Kidney (tissue), 14 donors: ENCODE measurements around the gene MAPKAP1. TPM values are rescaled to one million over a fixed set of nuclear protein-coding genes. Genes with fewer than 3 reads are reported as not detected.

Experiments
- DNase-seq, 5 donors: peaks; one replicate each; pipeline ENCODE4 v3.0.0-alpha.2; 2013 to 2020
- FAIRE-seq: peaks from 2 replicates; lab custom pipeline; 2012; peaks lifted over from hg19 to GRCh38; lab: Jason Lieb, UNC
- H3K27ac ChIP-seq, 2 donors: one replicate each; pipeline ENCODE4 v1.7.0; 2013; ENCODE audit warnings: low read depth in 2 of 2, low read length in 2 of 2, inconsistent platforms in 1 of 2
- H3K27me3 ChIP-seq: one replicate; pipeline ENCODE4 v1.7.1; 2013; ENCODE audit warnings: low read length, inconsistent platforms; ENCODE audit not compliant: control insufficient read depth, insufficient read depth
- H3K36me3 ChIP-seq, 3 donors: one replicate each; pipeline versions ENCODE4 v1.7.0 to v1.7.1; 2013; ENCODE audit warnings: low read length in 3 of 3, control low read depth in 1 of 3, inconsistent platforms in 1 of 3; ENCODE audit not compliant: insufficient read depth in 3 of 3, control insufficient read depth in 2 of 3
- H3K4me1 ChIP-seq, 3 donors: one replicate each; pipeline versions ENCODE4 v1.7.0 to v1.7.1; 2013; ENCODE audit warnings: low read length in 3 of 3, inconsistent platforms in 1 of 3, low read depth in 1 of 3; ENCODE audit not compliant: control insufficient read depth in 2 of 3, insufficient read depth in 2 of 3
- H3K4me3 ChIP-seq, 3 donors: one replicate each; pipeline versions ENCODE4 v1.7.0 to v1.8.1; 2013; ENCODE audit warnings: low read length in 3 of 3, control low read depth in 1 of 3, inconsistent platforms in 1 of 3
- H3K9ac ChIP-seq, 3 donors: one replicate each; pipeline versions ENCODE4 v1.7.0 to v1.7.1; 2013; ENCODE audit warnings: low read length in 3 of 3, control low read depth in 1 of 3, inconsistent platforms in 1 of 3
- H3K9me3 ChIP-seq, 3 donors: one replicate each; pipeline versions ENCODE4 v1.7.0 to v1.7.1; 2013; ENCODE audit warnings: low read length in 3 of 3, control low read depth in 1 of 3, inconsistent platforms in 1 of 3; ENCODE audit not compliant: control insufficient read depth in 2 of 3, insufficient read depth in 1 of 3
- intact Hi-C: fragments of 100-400 bp; cut with DNase I; formaldehyde crosslinking; loops from one replicate; pipeline ENCODE4 v1.11.1; 2022
- polyA plus RNA-seq: library from polyadenylated mRNA; stranded (reverse); fragments of 350-450 nt; fragmentation: Illumina TruSeq; extraction: RNeasy Lipid Tissue Mini Kit (QIAGEN cat#74804); gene quantifications from one replicate; pipeline ENCODE4 v1.2.3, GENCODE V29; 2014; ENCODE audit warnings: low read depth, low replicate concordance; ENCODE audit not compliant: insufficient read depth
- total RNA-seq: library from RNA; stranded (reverse); fragmentation: NEBNext Ultra II Directional; extraction: Animal tissue kit (Norgen Biotek cat#: 25700); gene quantifications from one replicate; pipeline ENCODE4 v1.2.1, GENCODE V29; 2021
- TF ChIP-seq, protein P1 (sequence below): IDR thresholded peaks from 3 replicates; pipeline ENCODE4 v1.5.1; 2012; ENCODE audit warnings: mild to moderate bottlenecking, moderate library complexity, borderline replicate concordance; ENCODE audit not compliant: insufficient read depth; ENCODE audit errors: extremely low read depth
- donor health status: control.
- donor health status: control.
- donor health status: control.
- donor health status: control.
- donor health status: control.
- donor health status: DM: yes; HTN: yes; CAD: no.
- donor health status: Normal renal cell carcinoma (clear cell type).

The MAPKAP1 gene
- total and polyA plus RNA-seq, 2 donors from 2014 or later, result 70.5 to 99.4 TPM

DNA sequence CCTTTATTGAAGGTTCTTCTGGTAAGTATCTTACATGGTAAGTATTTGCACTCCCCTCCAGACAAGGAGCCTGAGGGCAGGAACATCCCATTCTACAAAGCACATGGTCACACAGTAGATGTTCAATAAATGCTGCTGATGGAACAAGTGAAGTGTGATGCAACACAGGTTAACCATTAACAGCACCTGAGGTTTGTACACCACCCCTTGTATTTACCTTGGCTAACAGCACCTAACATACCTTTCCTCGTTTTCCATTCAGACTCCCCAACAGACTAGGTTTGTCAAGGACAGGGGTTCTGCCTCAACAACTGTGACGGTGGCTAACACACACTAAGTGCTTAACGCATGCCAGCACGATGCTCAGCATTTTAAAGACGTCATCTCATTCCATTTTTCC, 213.6 kb downstream of the MAPKAP1 start:
- Histone ChIP-seq H3K9ac (no peak overlapping the region), H3K9me3 (no peaks in the 10 kb centered on the region), H3K4me1 (peaks cover 0 to 18% (median 3%) of the 10 kb centered on the region in 3 donors), H3K27me3 (no peaks in the 10 kb centered on the region), H3K4me3 (no peak overlapping the region), H3K27ac (peak overlapping the region; percentile 35 to 44), H3K36me3 (no peaks in the 10 kb centered on the region)
- FAIRE-seq (no peak), DNase-seq (no peak)
- TF ChIP-seq, protein P1, sequence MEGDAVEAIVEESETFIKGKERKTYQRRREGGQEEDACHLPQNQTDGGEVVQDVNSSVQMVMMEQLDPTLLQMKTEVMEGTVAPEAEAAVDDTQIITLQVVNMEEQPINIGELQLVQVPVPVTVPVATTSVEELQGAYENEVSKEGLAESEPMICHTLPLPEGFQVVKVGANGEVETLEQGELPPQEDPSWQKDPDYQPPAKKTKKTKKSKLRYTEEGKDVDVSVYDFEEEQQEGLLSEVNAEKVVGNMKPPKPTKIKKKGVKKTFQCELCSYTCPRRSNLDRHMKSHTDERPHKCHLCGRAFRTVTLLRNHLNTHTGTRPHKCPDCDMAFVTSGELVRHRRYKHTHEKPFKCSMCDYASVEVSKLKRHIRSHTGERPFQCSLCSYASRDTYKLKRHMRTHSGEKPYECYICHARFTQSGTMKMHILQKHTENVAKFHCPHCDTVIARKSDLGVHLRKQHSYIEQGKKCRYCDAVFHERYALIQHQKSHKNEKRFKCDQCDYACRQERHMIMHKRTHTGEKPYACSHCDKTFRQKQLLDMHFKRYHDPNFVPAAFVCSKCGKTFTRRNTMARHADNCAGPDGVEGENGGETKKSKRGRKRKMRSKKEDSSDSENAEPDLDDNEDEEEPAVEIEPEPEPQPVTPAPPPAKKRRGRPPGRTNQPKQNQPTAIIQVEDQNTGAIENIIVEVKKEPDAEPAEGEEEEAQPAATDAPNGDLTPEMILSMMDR, result no peak
- intact Hi-C loops, result no loop called here

DNA sequence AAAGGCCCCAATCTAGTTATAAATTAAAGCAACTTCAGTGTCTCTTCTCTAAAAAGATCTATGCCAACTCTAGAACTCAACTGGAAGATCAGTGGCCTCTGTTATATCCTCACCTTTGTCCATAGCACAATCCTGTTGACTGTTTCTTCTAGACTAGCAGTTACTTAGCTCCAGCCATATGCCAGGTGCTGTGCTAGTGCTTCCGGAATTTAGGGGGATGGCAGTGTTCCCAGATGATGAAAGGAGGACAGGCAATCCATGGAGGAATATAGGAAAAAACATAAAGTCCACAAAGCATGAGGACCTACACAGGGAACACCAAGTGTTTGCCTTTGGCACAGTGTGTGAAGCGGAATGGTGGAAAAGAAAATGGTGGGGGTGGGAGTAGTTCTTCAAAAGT, 214.3 kb downstream of the MAPKAP1 start:
- no peak for DNase-seq
- Histone ChIP-seq H3K9ac (no peak overlapping the region), H3K9me3 (no peaks in the 10 kb centered on the region), H3K4me3 (no peak overlapping the region), H3K4me1 (peaks cover 0 to 18% (median 3%) of the 10 kb centered on the region in 3 donors), H3K27me3 (no peaks in the 10 kb centered on the region), H3K36me3 (no peaks in the 10 kb centered on the region), H3K27ac (peak overlapping the region; percentile 35 to 70)
- FAIRE-seq, result no peak
- TF ChIP-seq, protein P1, result no peak
- intact Hi-C loops, result no loop called here

DNA sequence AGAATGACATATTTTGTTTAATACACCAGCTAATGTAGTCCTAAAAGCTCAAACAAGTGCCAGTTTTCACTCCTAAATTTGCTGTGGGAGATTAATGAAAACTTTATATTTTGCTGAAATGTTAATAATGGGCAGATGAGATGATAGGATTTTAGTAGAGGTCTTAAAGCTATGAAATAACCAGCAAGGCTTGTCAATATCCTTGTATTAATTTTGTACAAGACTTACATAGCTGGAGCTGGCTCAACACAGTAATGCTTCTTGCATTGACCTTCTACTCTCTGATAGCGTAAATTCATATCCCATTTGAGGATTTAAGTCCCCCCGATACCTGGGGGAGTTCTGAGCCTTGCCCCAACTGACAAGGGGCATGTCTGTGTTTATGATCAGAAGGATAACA, 219.2 kb downstream of the MAPKAP1 start:
- intact Hi-C loops, result no loop called here
- Histone ChIP-seq H3K9ac (no peak overlapping the region), H3K9me3 (no peaks in the 10 kb centered on the region), H3K36me3 (no peaks in the 10 kb centered on the region), H3K4me3 (no peak overlapping the region), H3K27me3 (no peaks in the 10 kb centered on the region), H3K27ac (no peak overlapping the region), H3K4me1 (peaks cover 0 to 18% (median 15%) of the 10 kb centered on the region in 3 donors)
- TF ChIP-seq, protein P1, result no peak
- FAIRE-seq (no peak), DNase-seq (no peak)

- FAIRE-seq (no peak), DNase-seq (no peak)
- Histone ChIP-seq H3K36me3 (no peaks in the 10 kb centered on the region), H3K9ac (no peak overlapping the region), H3K27me3 (no peaks in the 10 kb centered on the region), H3K4me1 (peaks cover 0 to 17% (median 15%) of the 10 kb centered on the region in 3 donors), H3K9me3 (no peaks in the 10 kb centered on the region), H3K4me3 (no peak overlapping the region), H3K27ac (peak overlapping the region in 1 of 2 donors; percentile 32)
- intact Hi-C loops, result no loop called here
- TF ChIP-seq, protein P1, result no peak
These were observed 220.4 kb downstream of the MAPKAP1 start for GRCh38 chr9:125486576-125486975.
